Right kidney (tissue), 1 donor: ENCODE data around the gene ATP7B.

Experiments used
- DNase-seq: peaks from one replicate; pipeline ENCODE4 v3.0.0-alpha.2; 2016

Gene ATP7B

GRCh38 chr13:51978796-51979556 is 32.3 kb downstream of the ATP7B start:
- no peak for DNase-seq

DNA sequence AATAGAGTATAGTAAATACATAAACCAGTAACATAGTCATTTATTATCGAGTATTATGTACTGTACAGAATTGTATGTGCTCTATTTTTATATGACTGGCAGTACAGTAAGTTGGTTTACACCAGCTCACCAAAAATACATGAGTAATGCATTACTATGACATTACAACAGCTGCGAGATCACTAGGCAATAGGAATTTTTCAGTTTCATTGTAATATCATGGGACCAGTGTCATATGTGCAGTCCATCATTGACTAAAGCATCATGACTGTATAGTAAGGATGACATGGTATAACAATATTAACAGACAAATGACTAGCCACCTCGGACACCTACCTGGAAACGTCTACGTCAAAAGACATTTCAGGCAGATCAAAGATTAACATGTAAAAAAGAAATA is 33.6 kb downstream of the ATP7B start:
- no peak for DNase-seq

GRCh38 chr13:51976890-51977289 is 34.4 kb downstream of the ATP7B start:
- DNase-seq = no peak

GRCh38 chr13:51976423-51976822 is 34.8 kb downstream of the ATP7B start:
- no peak for DNase-seq

GRCh38 chr13:51974482-51974881 is 36.8 kb downstream of the ATP7B start:
- no peak for DNase-seq

DNA sequence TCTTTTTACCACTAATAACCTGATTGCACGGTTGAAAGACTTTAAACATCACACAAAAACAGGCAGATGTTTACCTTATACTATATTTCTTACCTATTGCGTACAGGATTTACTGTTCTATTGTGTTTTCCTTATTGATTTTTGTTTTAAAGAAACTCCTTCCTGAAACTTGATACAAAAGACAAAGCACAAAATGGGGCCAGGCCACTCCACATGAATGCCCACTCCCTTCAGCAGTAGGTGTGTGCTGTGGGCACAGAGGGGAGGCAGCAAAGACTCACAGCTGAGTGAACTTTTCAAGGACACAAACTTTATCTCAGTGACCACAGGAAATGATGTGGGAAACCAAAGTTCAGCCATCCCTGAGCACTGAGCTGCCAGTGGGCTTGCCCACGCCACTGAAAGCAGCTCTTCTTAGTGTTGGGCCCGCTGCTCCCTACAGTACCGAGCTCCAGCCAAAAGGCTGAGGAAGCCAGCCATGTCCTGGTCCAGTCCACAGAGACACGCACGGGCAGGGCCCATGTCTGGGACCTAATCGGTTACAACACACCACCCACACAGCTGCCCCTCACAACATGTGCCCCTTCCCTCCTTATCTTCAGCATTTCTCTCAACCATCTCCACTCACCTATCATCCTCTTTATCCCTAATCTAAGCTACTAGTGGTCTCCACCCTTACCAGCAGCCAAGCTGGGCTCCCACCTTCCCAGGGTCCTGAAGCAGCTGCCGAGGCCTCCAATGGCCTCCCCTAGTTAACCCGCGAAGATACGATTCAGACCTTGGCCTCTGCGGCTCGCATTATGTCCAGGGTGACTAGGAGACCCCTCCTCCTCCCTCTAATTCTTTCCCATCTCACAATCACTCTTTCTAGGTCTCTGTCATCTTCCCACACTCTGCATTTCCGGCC is 39.5 kb downstream of the ATP7B start:
- DNase-seq = no peak

- no peak for DNase-seq
These were observed 40.9 kb downstream of the ATP7B start for GRCh38 chr13:51970349-51970748.

DNA sequence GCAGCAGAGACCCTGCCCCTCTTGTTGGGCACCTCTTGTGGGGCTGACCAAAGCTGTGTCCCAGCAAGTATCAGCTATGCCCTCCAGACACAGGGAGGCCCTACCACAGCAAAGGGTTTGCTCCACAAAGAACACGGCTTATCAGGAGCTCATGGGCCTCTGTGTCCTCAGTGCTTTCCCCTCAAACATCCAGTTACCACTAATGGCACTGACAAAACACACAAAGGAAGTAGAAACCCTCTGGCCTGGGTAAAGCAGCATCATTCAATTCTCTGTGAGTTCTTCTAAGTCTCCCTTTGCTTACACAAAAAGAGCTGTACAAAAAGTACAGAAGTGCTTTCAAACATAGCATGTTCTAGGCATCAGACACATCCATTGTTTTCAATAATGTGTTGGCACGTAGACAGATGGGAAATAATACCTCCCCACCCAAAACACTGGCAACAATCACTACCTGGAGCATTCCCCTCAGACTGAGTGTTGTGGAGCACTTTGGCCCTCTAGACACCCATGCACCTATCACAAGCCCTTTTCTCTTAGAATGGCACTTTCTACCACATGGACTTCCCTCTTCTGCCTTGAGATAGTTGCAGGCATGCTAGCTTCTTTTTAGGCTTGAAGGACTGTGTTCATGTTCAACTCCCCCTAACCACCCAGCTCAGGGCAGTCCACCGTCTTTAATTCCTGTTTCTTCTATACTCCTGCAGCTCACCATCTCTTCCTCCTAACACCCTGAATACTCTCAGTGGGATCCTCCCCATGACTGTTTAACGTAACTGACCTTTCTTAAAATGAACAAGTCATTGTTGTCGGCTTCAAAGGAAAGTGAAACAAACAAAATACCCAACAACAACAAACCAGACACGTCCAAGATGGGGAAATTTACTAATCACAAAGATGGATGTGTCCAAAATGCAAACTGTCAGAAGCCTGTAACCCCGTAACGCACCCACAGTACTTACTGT is 43.5 kb downstream of the ATP7B start:
- DNase-seq = no peak

DNA sequence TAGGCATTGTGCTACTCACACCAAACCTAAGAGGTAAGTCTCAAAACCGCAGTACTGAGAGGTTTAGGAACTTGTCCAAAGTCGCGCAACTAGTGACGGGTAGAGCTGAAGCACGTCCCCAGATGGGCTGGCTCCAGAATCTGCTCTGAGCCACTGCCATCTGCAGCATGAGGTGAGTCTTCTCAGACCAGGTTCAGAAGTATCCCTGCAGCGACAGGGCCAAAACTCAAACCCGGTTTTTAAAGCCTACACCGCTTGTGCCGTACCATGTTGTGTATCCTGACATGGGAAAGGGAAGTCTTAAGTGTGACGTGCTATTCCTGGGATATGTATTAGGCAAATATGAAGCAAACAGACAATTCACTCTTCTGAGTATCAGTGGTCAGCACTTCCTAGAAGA is 45.1 kb downstream of the ATP7B start:
- DNase-seq = no peak

GRCh38 chr13:51961493-51962403 is 49.5 kb downstream of the ATP7B start:
- no peak for DNase-seq

- DNase-seq = no peak
These were observed 50.5 kb downstream of the ATP7B start for GRCh38 chr13:51960766-51961165.

DNA sequence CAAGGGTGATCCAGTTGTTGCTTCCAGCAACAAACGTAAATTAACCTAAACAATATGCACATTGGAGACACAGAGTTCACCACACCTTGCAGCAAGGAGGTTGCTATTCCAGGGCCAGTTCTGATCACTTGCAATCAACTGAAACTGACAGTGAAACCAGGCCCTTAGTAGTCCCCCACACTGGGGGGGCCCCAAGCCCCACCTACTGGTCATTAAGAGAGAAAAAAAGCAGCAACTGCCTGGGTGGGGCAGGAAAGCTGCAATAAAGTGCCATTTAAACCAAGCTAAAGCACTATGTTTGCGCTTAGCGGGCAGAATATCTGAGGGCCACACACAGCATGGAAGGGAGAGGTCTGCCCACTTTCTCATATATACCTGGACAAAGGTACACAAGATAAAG is 51.5 kb downstream of the ATP7B start:
- DNase-seq = no peak

GRCh38 chr13:51958217-51958547 is 53.1 kb downstream of the ATP7B start:
- no peak for DNase-seq

- DNase-seq = no peak
These were observed 53.7 kb downstream of the ATP7B start for GRCh38 chr13:51957377-51958216.

DNA sequence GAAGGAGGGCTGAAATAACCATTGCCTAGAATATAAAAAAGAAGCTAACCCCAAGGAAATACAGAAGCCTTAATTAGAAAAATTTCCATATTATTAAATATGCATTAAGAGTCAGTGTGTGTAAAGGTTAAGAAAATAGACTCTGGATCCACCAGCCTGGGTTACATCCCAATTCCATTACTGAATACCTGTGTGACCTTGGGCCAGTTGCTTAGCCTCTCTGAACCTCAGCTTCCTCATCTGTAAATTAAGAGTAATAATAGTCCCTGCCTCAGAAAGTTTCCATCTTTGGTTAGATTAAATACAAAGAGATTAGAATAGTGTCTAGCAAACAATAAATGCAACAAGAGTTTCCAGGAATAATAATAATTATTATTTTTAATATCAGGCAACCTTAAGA is 54.5 kb downstream of the ATP7B start:
- DNase-seq = no peak

- DNase-seq = no peak
These were observed 55.2 kb downstream of the ATP7B start for GRCh38 chr13:51955816-51956603.

DNA sequence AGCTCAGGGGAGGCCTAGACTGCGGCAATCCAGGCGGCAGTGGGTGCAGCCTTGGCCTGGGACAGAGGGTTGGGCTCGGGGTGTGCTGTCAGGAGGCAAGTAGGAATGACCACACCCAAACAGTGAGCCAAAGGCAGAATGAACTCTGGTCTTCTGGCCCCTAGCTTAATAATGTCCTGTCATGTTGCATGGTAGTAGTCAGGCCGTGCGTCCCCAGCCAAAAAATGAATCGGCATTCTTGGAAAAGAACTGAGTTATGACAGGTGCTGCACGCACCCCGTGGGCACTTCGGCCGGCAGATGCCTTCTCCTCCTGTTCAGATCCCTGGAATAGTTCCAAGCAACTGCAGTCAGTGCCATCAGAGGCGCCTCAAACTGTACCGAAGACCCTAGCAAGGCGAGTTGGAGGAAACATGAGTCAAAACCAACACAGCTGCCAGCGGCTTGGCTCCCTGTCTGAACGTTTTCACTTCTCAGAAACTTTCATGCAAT is 55.9 kb downstream of the ATP7B start:
- no peak for DNase-seq

GRCh38 chr13:51953347-51954195 is 57.7 kb downstream of the ATP7B start:
- no peak for DNase-seq

GRCh38 chr13:51950722-51951121 is 60.5 kb downstream of the ATP7B start:
- no peak for DNase-seq
